Stimulated activated CD4-positive, alpha-beta T cell treated with anti-CD3 and anti-CD28 coated beads, Interleukin-2, amount 100 ng/mL, for 48 hours (primary cell): ENCODE measurements around the gene UGT1A8.
"Not testable (repeated sequence)": the region's sequence is repeated elsewhere in the genome, so short reads cannot be mapped to it uniquely, and the experiment has no call there.

ENCODE experiments used
- DNase-seq, 2 donors: peaks; one replicate each; pipeline ENCODE4 v3.0.0-alpha.2; 2020

UGT1A8 gene

DNA sequence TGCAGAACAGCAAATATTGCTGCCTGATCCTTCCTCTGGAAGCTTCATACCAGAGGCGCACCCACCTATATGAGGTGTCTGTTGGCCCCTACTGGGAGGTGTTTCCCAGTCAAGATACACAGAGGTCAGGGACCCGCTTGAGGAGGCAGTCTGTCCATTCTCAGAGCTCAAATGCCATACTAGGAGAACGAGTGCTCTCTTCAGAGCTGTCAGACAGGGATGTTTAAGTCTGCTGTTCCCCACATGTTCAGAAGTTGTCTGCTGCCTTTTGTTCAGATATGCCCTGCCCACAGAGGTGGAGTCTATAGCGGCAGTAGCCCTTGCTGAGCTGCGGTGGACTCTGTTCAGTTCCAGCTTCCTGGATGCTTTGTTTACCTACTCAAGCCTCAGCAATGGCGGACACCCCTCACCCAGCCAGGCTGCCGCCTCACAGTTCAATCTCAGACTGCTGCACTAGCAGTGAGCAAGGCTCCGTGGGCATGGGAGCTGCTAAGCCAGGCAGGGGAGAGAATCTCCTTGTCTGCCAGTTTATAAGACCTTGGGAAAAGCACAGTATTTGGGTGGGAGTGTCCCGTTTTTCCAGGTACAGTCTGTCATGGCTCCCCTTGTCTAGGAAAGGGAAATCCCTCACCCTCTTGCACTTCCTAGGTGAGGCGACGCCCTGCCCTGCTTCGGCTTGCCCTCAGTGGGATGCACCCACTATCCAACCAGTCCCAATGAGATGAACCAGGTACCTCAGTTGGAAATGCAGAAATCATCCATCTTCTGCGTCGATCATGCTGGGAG, 119.6 kb downstream of the UGT1A8 start:
- DNase-seq, result not testable (repeated sequence)

DNA sequence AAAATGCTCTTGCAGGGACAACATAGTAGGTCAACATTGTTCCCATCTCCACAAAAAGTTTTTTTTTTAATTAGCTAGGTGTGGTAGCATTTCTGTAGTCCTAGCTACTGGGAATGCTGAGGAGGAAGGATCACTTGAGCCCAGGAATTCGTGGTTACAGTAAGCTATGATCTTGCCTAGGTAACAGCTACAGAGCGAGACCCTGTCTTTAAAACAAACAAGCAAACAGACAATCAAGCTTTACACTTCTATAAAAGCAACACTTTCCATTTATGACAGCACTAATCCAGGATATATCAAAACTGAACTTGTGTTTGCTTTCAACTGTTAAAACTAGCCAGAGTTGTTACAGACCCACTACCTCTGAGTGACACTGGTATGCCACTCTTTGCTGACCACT, 123.4 kb downstream of the UGT1A8 start:
- no peak for DNase-seq

DNA sequence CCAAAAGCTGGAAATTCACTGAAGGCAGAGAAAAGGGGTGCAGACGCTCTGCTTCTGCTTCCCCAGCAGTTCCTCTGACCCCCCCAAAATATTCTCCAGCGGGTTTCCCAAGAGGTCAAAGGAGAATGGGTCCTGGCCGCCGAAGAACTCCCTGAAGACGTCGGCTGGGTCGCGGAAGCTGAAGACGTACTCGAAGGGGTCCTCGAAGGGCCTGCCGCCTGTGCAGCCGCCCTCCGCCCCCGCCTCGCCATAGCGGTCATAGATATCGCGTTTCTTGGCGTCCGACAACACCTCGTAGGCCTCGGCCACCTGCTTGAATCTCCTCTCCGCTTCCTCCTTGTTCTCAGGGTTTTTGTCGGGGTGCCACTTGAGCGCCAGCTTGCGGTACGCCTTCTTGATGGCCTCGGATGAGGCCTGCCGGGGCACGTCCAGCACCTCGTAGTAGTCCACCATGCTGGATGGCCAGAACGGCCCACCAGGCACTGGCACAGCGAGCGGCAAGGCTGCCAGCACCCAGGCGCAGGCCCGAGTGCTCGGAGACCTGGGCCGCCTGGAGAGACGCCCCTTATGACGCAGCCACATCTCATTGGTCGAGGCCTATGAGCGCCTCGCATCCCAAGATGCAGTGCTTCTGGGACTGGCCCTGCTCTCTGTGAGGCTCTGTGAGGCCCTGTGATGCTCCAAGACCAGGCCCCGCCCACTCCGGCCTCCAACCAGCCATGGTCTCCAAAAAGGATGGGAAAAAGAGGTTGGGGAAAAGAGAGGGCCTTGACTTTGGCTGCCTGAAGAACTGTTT, 126.2 kb downstream of the UGT1A8 start:
- DNase-seq, result no peak

DNA sequence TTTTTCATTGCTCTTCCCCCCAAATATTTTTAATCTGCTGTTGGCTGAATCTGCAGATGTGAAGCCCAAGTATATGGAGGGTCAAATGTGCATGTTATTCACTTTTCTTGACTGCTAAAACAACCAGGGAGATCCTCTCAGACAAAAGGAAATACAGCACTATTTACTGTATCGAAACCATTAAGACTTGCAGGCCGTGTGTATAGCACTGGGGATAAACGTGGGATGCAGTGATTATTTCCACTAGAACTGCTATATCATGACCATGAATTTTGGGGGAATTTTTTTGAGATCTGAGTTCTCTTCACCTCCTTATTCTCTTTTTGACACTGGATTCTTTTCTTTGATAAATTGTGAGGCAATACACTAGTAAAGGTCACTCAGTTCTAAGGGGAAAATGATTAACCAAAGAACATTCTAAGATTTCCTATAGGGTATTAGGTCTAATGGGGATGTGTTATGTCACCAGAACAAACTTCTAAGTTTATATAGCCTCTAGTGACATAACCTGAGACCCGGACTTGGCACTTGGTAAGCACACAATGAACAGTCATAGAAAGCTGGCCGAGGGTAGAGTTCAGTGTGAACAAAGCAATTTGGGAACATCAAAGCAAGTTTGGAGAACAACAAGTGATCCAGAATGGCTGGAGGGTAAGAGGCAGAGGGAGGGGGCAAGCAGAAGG, 127.8 kb downstream of the UGT1A8 start:
- DNase-seq, result no peak

DNA sequence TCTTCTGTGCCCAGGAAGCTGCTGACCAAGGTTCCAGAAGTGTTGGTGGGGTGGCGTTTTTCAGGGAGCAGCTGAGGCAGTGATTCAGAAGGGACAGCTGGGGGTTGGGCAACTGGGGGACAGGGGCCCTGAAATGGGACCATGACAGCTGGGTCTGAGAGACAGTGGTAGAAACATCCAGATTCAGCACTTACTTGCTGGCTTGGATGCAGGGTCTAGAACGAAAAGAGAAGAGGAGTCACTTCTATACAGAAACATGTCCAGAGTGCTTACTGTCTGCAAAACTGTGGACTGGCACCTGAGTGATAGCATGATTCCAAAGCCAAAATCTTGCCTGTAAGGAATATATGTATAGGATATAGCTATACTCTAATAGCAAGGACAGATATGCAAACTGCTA, 128.4 kb downstream of the UGT1A8 start:
- DNase-seq, result not testable (repeated sequence)

DNA sequence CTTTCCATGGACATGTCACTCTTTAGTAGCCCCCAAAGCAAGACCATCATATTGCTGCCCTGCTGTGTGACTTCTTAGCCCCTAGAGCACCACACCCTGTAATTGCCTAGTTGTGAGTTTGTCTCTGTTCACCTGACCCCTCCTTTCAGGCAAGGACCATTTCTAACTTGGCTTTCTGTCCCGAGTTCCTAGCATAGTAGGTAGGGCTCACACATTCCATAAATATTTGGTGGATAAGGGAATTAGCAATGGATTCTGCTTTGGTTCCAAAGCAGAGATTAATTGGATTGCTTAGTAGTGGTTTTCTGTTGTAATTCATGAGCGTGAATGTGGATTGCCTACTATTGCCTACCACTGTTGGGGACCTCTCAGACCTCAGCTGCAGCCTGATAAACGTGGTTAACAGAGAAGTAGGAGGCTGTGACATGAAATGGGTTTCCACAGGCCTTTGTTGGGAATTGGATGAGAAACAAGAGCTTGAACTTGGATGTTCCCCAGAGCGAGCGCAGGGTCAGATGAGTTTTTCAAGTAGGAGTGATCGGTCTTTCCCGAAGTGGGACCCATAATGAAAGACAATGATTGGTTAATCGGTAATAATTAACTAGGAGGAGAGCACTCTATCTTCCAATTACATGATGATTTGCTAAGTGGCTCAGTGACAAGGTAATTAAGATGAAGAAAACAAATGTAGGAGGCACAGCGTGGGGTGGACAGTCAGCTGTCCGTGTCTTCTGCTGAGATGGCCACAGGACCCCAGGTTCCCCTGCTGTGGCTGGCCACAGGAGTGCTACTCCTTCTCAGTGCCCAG, 129.2 kb downstream of the UGT1A8 start:
- no peak for DNase-seq

DNA sequence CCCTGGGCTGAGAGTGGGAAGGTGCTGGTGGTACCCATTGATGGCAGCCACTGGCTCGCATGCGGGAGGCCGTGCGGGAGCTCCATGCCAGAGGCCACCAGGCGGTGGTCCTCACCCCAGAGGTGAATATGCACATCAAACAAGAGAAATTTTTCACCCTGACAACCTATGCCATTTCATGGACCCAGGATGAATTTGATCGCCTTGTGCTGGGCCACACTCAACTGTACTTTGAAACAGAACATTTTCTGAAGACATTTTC, 129.8 kb downstream of the UGT1A8 start:
- no peak for DNase-seq

DNA sequence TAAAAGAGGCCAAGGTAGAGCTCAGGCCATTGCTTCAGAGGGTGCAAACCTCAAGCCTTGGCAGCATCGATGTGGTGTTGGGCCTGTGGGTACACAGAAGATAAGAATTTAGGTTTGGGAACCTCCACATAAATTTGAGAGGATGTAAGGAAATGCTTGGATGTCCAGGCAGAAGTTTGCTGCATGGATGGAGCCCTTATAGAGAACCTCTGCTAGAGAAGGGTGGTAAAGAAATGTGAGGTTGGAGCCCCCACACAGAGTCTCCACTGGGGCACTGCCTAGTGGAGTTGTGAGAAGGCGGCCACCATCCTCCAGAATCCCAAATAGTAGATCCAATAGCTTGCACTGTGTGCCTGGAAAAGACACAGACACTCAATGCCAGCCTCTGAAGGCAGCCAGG, 133.3 kb downstream of the UGT1A8 start:
- not testable (repeated sequence) for DNase-seq

DNA sequence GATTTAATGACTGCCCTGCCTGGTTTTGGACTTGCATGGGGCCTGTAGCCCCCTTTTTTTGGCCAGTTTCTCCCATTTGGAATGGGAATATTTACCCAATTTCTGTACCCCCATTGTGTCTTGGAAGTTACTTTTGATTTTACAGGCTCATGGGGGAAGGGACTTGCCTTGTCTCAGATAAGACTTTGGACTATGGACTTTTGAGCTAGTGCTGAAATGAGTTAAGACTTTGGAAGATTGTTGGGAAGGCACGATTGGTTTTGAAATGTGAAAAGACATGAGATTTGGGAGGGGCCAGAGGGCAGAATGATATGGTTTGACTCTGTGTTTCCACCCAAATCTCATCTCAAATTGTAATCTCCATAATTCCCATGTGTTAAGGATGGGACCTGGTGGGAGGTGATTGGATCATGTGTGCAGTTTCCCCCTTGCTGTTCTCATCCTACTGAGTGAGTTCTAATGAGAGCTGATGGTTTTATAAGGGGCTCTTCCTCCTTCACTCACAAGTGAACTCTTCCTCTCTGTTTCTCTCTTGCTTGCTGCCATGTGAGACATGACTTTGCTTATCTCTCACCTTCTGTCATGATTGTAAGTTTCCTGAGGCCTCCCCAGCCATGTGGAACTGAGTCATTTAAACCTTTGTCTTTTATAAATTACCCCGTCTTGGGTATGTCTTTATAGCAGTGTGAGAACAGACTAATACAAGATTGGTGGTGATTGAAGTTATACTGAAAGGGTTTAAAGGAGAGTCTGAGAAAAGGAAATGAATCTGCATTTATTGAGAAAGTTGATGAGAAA, 134.0 kb downstream of the UGT1A8 start:
- not testable (repeated sequence) for DNase-seq

DNA sequence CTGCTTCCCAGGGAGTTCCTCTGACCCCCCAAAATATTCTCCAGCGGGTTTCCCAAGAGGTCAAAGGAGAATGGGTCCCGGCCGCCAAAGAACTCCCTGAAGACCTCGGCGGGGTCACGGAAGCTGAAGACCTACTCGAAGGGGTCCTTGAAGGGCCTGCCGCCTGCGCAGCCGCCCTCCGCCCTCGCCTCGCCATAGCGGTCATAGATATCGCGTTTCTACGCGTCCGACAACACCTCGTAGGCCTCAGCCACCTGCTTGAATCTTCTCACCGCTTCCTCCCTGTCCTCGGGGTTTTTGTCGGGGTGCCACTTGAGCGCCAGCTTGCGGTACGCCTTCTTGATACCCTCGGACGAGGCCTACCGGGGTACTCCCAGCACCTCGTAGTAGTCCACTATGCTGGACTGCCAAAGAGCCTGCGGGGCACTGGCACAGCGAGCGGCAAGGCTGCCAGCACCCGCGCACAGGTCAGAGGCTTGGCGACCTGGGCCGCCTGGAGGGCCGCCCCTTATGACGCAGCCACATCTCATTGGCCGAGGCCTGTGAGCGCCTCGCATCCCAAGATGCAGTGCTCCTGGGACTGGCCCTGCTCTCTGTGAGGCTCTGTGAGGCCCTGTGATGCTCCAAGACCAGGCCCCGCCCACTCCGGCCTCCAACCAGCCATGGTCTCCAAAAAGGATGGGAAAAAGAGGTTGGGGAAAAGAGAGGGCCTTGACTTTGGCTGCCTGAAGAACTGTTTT, 137.6 kb downstream of the UGT1A8 start:
- DNase-seq, result no peak

DNA sequence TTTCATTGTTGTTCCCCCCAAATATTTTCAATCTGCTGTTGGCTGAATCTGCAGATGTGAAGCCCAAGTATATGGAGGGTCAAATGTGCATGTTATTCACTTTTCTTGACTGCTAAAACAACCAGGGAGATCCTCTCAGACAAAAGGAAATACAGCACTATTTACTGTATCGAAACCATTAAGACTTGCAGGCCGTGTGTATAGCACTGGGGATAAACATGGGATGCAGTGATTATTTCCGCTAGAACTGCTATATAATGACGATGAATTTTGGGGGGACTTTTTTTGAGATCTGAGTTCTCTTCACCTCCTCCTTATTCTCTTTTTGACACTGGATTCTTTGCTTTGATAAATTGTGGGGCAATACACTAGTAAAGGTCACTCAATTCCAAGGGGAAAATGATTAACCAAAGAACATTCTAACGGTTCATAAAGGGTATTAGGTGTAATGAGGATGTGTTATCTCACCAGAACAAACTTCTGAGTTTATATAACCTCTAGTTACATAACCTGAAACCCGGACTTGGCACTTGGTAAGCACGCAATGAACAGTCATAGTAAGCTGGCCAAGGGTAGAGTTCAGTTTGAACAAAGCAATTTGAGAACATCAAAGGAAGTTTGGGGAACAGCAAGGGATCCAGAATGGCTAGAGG, 139.1 kb downstream of the UGT1A8 start:
- no peak for DNase-seq

DNA sequence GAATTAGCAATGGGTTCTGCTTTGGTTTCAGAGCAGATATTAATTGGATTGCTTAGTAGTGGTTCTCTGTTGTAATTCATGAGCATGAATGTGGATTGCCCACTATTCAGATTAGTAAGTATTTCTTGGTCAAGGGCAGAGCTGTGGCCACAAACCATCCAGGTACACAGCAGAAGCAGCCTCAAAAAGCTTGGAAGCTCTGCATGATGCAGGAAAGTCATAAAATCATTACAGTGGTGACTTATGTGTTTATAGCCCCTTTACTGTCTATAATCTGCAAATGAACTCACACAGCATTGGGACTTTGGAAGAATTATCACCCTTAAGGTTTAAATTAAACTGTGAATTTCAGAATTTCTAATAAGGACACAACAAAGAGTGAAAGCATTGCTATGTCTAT, 140.7 kb downstream of the UGT1A8 start:
- DNase-seq, result no peak

DNA sequence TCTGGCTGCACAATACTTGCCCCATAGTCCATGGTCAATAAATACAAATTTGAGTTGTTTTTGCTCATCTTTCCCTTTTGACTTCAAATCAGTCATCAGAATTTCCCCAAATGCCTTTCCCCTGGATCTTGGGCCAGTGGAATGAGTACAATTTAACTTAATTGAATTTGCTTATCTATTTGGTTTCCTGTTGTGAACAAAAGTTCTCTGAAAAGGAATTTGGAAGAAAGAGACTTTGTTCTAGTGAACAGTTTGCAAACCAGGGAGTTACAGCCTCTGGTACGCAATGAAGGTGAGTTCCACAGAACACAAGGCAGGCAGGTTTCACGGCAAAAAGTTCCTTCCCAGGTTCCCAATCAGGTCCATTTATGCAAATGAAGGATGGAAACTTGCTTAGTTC, 141.4 kb downstream of the UGT1A8 start:
- no peak for DNase-seq

DNA sequence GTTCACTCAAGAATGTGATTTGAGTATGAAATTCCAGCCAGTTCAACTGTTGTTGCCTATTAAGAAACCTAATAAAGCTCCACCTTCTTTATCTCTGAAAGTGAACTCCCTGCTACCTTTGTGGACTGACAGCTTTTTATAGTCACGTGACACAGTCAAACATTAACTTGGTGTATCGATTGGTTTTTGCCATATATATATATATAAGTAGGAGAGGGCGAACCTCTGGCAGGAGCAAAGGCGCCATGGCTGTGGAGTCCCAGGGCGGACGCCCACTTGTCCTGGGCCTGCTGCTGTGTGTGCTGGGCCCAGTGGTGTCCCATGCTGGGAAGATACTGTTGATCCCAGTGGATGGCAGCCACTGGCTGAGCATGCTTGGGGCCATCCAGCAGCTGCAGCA, 142.6 kb downstream of the UGT1A8 start, which contains the start of gene UGT1A1:
UGT1A1 (plus strand) TSS at position 228 of the 400 bp plus-strand sequence; CDS start at position 246, 18 bp downstream.
- no peak for DNase-seq

DNA sequence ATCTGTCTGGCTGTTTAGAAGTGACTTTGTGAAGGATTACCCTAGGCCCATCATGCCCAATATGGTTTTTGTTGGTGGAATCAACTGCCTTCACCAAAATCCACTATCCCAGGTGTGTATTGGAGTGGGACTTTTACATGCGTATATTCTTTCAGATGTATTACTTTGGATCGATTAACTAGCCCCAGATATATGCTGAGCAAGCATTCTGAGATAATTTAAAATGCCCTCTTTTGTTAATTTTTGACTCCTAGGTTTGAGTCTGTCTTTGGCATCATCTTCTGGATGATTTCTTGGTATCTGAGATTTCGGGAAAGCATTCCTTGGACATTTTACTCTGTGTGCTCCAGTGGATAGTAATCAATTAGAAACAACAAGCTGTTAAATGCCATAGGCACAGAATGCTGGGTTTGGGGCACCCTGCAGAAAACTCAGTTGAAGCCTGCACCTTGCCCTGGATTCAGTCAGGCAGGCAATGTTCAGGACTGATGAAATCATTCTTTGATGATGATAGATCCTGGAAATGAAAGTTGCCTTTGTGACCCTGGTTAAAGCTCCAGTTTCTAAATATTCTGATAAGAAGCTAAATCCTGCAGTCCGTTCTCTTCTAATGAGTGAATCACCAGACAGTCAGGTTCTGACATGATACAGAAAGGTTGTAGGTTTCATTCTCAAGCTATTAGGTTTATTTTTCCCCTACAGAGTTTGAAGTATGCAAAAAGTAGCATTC, 143.8 kb downstream of the UGT1A8 start:
- DNase-seq, result no peak

DNA sequence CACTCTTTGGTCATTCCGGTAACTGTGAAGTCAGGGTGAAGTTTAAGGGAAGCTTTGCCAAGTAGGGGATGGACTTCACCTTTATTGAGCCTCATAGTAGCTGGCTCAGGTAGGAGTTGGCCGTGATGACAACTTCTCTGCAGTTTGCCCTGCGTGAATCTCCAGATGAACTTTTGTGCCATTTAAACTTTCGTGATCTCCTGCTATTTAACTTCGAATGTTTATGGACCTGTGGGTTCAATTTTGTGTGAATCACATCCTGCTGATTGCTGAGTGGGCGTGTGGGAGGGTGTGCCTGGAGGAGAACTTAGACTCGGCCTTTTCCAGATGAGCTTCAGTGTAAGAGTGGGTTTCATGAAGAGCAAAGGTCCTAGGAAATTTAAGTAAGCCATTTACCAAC, 146.8 kb downstream of the UGT1A8 start:
- DNase-seq, result no peak

DNA sequence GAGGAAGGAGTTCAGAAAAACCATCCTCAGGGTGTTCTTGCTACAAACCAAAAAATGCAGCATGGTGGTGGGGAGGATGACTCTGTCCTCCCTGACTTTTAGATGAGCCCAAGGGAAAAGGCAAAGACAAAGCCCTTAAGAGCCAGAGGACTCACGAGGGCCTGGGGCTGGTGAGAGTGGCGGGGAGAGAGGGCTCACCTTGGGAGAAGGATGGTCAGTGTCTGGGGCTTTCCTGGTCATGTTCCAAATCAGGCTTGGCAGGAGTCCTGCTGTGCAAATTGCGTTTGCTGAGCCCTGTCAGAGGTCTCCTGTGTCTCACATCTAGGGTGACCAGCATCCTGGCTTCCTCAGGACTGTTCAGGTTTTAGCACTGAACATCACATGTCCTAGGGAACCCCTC, 147.3 kb downstream of the UGT1A8 start:
- no peak for DNase-seq

DNA sequence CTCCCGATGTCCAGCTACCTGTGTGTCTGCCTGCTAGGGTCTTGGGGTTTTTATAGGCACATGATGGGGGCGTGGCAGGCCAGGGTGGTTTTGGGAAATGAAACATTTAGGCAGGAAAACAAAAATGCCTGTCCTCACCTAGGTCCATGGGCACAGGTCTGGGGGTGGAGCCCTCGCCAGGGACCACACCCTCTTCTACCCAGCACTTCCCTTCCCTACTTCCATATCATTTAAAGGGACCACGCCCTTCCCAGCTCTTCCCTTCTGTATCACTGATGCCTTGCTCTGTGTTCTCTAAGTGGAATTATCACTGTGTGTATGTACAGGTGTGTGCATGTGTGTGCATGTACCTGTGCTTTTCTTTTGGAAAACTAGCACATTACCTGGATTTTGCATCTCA, 149.0 kb downstream of the UGT1A8 start:
- no peak for DNase-seq

DNA sequence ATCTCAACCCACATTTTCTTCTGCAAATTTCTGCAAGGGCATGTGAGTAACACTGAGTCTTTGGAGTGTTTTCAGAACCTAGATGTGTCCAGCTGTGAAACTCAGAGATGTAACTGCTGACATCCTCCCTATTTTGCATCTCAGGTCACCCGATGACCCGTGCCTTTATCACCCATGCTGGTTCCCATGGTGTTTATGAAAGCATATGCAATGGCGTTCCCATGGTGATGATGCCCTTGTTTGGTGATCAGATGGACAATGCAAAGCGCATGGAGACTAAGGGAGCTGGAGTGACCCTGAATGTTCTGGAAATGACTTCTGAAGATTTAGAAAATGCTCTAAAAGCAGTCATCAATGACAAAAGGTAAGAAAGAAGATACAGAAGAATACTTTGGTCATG, 150.6 kb downstream of the UGT1A8 start:
- DNase-seq, result no peak

DNA sequence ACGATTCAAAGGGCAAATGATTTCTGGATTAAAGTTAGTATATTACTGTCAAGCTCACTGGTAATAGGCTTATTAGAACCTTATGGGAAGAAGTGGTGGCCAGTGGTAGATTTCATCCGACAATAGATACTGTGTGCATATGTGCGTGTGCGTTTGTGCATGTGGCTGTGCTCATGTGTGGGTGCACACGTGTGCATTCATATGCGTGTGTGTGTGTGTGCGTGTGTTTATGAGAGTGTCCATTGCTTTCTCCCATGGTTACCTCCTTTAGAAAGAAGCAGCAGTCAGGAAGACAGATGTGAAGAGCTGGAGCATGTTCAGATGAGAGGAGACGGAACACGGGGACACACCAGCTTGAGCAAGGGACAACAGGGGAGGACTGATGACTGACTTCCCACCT, 151.8 kb downstream of the UGT1A8 start:
- no peak for DNase-seq
